SU-DHL-6 (cell line): ENCODE data around the gene LRP1B.

Source experiments
- H2AFZ ChIP-seq: fragments of 200-600 bp; sonication (generic); 2 replicates; pipeline ENCODE4 v1.6.1; 2014; ENCODE audit warnings: low read depth, mild to moderate bottlenecking, moderate library complexity, mixed read lengths, antibody characterized with exemption, low read length; ENCODE audit not compliant: severe bottlenecking
- H3F3A ChIP-seq: fragments of 200-600 bp; shearing (Covaris generic); 2 replicates; pipeline ENCODE4 v1.6.0; 2016; ENCODE audit warnings: antibody characterized with exemption, mild to moderate bottlenecking; ENCODE audit not compliant: insufficient read depth
- H3K27ac ChIP-seq: fragments of 200-600 bp; sonication (generic); 2 replicates; pipeline ENCODE4 v1.5.1; 2016; ENCODE audit warnings: low read depth, mild to moderate bottlenecking, low read length, moderate library complexity, mixed read lengths
- H3K27me3 ChIP-seq: fragments of 200-600 bp; sonication (generic), shearing (Covaris generic); 2 replicates; pipeline ENCODE4 v1.6.0; 2014; ENCODE audit warnings: mild to moderate bottlenecking, low read length
- H3K36me3 ChIP-seq: fragments of 200-600 bp; sonication (generic); 2 replicates; pipeline ENCODE4 v1.6.1; 2014; ENCODE audit warnings: mild to moderate bottlenecking, low read length, mixed read lengths
- H3K4me2 ChIP-seq: fragments of 300-600, 200-600 bp; shearing (Covaris generic), sonication (generic); 2 replicates; pipeline ENCODE4 v1.6.0; 2014; ENCODE audit warnings: low read length, low read depth, mild to moderate bottlenecking; ENCODE audit not compliant: poor library complexity, severe bottlenecking
- H3K4me3 ChIP-seq: fragments of 200-600 bp; sonication (generic); 2 replicates; pipeline ENCODE4 v1.5.1; 2014; ENCODE audit warnings: antibody characterized with exemption, low read length, mild to moderate bottlenecking, mixed read lengths; ENCODE audit not compliant: insufficient read depth, poor library complexity, severe bottlenecking
- H3K79me2 ChIP-seq: fragments of 200-600 bp; sonication (generic); 2 replicates; pipeline ENCODE4 v1.6.1; 2014; ENCODE audit warnings: mild to moderate bottlenecking, low read length, moderate library complexity; ENCODE audit not compliant: insufficient read depth
- H3K9ac ChIP-seq: fragments of 200-600 bp; sonication (generic); 2 replicates; pipeline ENCODE4 v1.7.0; 2014; ENCODE audit warnings: mild to moderate bottlenecking, low read length
- H3K9me2 ChIP-seq: fragments of 200-600 bp; sonication (generic); replicated peaks from 2 replicates; pipeline ENCODE4 v1.6.1; 2014; ENCODE audit warnings: low read length; ENCODE audit not compliant: insufficient read depth
- H3K9me3 ChIP-seq: fragments of 200-600 bp; sonication (generic); 2 replicates; pipeline ENCODE4 v1.6.1; 2014; ENCODE audit warnings: low read length, mixed read lengths; ENCODE audit not compliant: insufficient read depth
- H4K20me1 ChIP-seq: fragments of 200-600 bp; sonication (generic); 2 replicates; pipeline ENCODE4 v1.6.1; 2014; ENCODE audit warnings: low read depth, mild to moderate bottlenecking, antibody characterized with exemption, low read length, moderate library complexity, mixed read lengths
- EZH2phosphoT487 ChIP-seq: fragments of 200-600 bp; sonication (generic), shearing (Covaris generic); conservative IDR thresholded peaks from 2 replicates; pipeline ENCODE4 v1.6.1; 2018; ENCODE audit warnings: mild to moderate bottlenecking, antibody characterized with exemption, low read length, moderate library complexity, mixed read lengths
- TF ChIP-seq, protein P1 (sequence below): fragments of 200-600 bp; sonication (generic); IDR thresholded peaks from one replicate; pipeline ENCODE4 v1.5.1; 2017; ENCODE audit warnings: antibody characterized with exemption, mild to moderate bottlenecking, low read length, moderate library complexity; ENCODE audit not compliant: insufficient read depth, poor library complexity, severe bottlenecking

The LRP1B gene

DNA sequence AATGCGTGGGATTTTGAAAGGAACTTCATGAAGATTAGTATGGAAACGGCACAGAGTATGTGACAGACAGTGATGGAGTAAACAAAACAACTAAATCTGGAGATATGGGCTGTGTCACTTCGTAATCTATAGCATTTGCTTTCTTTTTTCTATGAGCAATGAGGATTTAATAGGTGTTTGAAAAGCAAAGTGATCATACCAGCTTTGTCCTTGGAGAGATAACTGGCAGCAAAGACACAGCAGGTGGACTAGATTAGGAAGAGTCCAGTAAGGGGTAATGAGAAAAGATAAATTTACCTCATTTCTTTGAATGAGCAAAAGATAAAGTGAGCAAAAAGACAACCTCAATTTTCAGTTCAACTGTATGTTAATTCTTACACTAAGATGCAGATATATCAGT is 199.0 kb downstream of the LRP1B start:
- Histone ChIP-seq H2AFZ (no peak overlapping the region), H3K9me3 (no peaks in the 10 kb centered on the region), H4K20me1 (no peaks in the 10 kb centered on the region), H3K27me3 (no peaks in the 10 kb centered on the region), H3F3A (no peaks in the 10 kb centered on the region), H3K79me2 (no peaks in the 10 kb centered on the region), H3K9me2 (no peaks in the 10 kb centered on the region), H3K9ac (no peak overlapping the region), H3K36me3 (no peaks in the 10 kb centered on the region), H3K4me3 (no peak overlapping the region), H3K27ac (no peak overlapping the region), H3K4me2 (no peak overlapping the region)
- TF ChIP-seq EZH2phosphoT487: no peak

DNA sequence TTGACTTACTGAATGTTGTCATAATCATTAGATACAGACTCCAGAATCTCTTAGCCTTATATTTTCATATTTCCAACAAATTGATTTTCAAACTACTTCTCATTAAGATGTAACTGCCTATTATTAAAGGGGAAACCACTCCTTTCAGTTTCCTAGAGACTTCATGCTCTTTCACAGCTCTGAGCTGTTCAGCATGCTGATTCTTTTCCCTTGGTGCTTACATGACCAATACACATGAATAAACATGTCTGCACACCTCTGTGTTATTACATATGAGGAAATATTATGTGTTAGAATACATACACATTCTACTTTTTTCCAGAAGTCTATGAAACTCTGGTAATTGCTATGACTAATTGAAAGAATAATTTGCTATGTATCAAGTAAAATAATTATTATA is 200.0 kb downstream of the LRP1B start:
- H2AFZ ChIP-seq: no peak overlapping the region
- H3K4me3 ChIP-seq: no peak overlapping the region
- no peaks in the 10 kb centered on the region for H4K20me1 ChIP-seq
- H3K27ac ChIP-seq: no peak overlapping the region
- H3K9me2 ChIP-seq: no peaks in the 10 kb centered on the region
- no peaks in the 10 kb centered on the region for H3K79me2 ChIP-seq
- H3K9ac ChIP-seq: no peak overlapping the region
- no peaks in the 10 kb centered on the region for H3K9me3 ChIP-seq
- H3K4me2 ChIP-seq: no peak overlapping the region
- TF ChIP-seq, protein P1, sequence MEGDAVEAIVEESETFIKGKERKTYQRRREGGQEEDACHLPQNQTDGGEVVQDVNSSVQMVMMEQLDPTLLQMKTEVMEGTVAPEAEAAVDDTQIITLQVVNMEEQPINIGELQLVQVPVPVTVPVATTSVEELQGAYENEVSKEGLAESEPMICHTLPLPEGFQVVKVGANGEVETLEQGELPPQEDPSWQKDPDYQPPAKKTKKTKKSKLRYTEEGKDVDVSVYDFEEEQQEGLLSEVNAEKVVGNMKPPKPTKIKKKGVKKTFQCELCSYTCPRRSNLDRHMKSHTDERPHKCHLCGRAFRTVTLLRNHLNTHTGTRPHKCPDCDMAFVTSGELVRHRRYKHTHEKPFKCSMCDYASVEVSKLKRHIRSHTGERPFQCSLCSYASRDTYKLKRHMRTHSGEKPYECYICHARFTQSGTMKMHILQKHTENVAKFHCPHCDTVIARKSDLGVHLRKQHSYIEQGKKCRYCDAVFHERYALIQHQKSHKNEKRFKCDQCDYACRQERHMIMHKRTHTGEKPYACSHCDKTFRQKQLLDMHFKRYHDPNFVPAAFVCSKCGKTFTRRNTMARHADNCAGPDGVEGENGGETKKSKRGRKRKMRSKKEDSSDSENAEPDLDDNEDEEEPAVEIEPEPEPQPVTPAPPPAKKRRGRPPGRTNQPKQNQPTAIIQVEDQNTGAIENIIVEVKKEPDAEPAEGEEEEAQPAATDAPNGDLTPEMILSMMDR: no peak
- TF ChIP-seq EZH2phosphoT487: no peak
- H3K27me3 ChIP-seq: no peaks in the 10 kb centered on the region
- H3F3A ChIP-seq: no peaks in the 10 kb centered on the region
- H3K36me3 ChIP-seq: no peaks in the 10 kb centered on the region

DNA sequence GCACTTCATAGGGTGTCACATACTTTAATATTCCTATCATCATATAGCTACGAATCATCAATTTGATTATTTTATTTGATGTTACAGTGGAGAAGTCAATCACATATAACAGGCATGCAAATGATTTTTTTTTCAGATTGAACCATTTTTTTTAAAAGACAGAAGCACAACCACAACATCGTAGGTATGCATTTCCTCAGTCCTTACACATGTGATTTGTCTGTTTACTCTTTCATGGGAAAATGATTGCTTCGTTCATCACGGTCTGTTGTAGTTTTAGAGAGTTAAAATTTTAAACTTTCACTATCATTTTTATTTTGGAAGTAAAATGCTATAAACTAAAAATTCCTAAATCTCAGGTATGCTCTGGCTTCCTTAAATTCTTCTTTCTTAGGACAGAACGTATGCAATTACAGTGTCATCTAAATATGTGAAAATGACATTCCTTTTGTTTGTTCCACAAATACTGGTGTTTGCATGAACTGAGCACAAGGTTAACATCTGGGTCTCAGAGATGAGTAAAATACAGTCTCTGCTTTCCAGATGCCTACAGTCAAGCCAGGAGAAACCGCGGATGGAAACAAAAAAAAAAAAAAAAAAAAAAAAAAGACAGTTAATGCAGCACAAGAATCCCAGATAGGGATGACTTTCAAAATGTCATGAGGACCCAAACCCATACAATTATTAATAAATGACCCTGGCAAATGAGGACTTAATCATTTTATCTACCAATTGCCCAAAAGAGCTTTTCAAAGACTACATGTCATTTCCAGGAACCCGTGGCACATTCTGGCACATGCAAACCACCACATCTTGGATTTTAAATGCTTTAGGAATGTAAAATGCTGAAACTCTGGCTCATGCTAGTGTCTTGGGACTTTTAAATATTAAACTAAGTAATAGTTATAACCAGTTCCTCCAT is 201.2 kb downstream of the LRP1B start:
- TF ChIP-seq, protein P1: no peak
- TF ChIP-seq EZH2phosphoT487: no peak
- Histone ChIP-seq H3F3A (no peaks in the 10 kb centered on the region), H3K27me3 (no peaks in the 10 kb centered on the region), H3K9me3 (no peaks in the 10 kb centered on the region), H3K4me3 (no peak overlapping the region), H3K9ac (no peak overlapping the region), H3K27ac (no peak overlapping the region), H3K36me3 (no peaks in the 10 kb centered on the region), H3K9me2 (no peaks in the 10 kb centered on the region), H3K79me2 (no peaks in the 10 kb centered on the region), H4K20me1 (no peaks in the 10 kb centered on the region), H2AFZ (no peak overlapping the region), H3K4me2 (no peak overlapping the region)

DNA sequence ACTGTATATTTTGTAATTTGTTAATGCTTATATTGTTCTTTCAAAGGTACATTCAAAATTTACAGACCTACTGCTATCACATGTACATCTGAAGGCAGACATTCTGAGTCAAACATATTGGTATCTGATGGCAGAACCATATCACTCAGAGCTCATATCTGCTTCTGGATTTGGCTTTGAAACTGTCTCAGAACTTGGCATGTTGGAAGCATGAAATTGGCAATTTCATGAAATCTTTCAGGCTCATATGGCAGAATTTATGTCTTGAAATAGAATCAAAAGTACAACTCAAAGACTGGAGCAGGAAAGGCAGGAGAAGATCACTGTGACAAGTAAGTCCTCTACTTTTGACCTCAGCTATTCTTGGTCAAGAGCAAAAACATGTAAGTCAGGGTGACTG is 202.3 kb downstream of the LRP1B start:
- TF ChIP-seq, protein P1: no peak
- TF ChIP-seq EZH2phosphoT487: no peak
- Histone ChIP-seq H3K79me2 (no peaks in the 10 kb centered on the region), H2AFZ (no peak overlapping the region), H3K4me3 (no peak overlapping the region), H4K20me1 (no peaks in the 10 kb centered on the region), H3K27me3 (no peaks in the 10 kb centered on the region), H3K36me3 (no peaks in the 10 kb centered on the region), H3K27ac (no peak overlapping the region), H3F3A (no peaks in the 10 kb centered on the region), H3K4me2 (no peak overlapping the region), H3K9me2 (no peaks in the 10 kb centered on the region), H3K9me3 (no peaks in the 10 kb centered on the region), H3K9ac (no peak overlapping the region)
